NCI-H774 (cell line): ENCODE data around the gene SYNE1.

Experiments used
- DNase-seq: peaks from one replicate; lab custom pipeline; 2025; lab: John Stamatoyannopoulos, UW

Gene SYNE1

DNA sequence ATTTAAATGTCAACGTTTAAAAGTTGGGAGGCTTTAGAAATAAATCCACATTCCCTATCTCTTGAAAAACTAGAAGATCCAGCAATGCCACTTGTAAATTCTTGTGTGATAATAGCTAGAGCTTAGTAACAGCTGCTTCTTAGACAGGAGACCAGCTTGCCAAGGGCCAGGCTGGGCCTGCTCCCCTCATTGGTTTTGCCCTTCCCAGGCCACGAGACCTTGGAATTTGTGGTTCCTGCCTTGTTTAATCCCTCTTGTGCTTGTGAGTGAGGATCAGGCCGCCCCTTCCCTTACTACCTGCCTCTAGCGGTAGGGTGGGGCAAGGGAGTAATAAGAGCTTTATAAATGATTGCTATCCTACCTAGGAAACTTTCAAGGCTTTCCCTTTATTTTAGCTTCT is 363.5 kb downstream of the SYNE1 start:
- no peak for DNase-seq

DNA sequence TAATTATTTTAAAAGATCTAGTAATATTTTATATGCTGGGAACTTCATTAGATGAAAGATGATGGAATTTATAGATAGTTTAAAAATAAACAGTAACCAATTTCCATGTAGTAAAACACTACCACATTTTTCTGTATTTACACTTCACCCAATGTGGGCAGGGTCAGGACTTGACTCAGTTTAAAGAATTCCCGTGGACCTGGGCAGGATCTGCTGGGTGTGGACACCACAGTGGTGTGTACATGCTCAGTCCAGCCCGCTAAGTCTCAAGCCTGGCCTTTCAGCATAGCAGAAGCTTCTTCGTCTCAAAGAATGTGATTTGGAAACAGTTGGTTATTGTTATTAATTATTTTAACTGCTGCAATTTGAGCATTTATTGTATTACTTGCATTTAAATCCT is 364.2 kb downstream of the SYNE1 start:
- no peak for DNase-seq

DNA sequence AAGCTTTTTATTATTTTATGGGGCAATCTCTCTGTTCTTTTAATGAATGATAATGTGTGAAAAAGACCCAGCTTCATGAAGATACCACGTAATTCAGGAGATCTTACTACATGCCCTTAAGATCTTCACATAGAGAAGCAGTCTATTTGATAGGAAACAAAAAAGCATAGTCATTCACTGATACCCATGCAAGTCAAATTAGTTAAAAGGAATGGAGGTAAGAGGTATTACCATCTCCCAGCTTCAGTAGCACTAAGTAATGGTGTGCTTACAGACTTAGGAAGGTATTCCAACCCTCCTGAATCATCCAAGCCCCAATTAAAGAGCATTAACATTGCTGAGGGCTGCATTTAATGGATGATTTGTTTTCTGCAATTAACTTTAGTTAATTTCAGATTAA is 364.7 kb downstream of the SYNE1 start:
- no peak for DNase-seq

DNA sequence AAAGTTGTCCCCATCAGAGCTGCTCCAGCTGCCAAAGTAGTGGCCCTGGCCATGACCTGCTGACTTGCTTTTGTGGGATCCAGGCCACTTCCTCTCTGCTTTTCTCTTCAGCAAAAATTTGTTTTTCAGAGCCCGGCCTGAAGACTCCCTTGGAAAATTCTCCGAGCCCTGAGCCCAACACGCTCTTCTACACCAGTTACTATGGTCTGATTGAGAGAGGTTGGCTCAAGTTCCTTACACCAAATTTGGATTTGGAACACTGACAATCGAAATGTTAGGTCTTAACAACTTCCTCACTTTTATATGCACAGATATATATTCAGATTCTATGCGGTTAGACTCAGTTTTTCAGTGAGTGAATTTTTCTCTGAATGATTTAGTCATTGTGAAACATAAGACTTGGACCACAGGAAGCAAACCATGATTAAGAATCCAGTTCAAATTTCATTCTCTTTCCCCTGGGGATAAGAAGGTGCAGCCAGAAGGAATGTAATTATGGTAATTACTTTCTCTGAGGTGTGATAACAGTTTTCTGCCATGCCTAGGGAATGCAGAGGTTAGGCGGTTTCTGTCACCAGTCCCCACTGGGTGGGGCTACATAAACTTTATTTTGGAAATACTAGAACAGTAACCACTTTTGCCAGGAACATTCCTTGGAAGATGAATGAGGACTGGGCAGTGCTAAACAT is 365.2 kb downstream of the SYNE1 start:
- no peak for DNase-seq

DNA sequence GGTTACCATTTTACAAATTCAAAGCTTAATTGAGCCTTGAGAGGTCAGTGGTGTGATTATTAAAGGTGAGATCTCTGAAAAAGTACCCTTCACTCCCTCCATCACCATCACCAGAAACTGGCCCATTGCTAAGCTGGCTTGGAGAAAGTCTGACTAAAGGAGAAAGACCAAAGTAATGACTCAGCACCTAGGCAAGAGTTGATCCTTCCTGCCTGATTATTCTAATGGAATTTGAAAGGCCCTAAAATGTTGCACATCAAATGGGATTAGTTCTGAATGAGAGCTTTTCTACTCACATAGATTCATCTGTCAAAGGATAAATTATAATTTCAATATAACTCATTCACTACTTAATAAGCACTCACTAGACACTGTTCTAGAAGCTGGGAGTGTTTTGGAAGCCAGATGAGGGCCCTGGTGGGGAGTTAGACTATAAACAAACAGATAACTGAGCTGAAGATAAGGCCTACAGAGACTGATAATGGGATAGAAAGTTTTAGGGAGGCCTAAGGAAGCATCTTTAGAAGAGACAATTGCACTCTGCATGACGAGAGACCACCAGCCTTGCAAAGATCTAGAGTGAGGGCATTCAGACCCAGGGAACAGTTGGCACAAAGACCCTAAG is 366.7 kb downstream of the SYNE1 start:
- no peak for DNase-seq

DNA sequence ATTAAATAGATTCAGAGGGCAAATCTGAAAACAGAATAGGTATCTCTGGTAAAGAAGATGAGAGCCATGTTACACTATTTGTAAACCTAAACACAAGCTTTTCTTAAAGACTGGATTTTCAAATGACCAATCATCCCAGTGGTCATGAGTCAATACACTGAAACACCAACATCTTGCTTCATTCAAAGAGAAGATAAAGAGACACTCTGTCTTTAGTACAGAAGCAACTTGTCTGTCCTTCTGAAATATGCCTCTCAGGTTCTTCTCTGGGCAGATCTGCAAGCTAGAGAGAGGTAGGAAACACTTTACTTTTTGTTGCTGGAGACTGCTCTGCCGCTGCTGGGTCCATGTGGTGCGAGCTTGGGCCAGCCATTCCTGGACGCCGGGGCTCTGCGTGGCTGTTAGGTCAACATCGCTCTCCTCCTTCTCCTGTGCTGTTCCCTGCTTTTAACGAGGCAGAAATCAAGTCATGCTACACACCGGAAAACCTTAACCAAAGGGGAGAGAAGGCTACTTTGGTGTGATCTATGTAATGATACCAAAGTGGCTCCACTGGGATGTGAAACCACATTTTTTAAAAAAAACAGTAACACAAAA is 368.2 kb downstream of the SYNE1 start:
- DNase-seq = no peak

DNA sequence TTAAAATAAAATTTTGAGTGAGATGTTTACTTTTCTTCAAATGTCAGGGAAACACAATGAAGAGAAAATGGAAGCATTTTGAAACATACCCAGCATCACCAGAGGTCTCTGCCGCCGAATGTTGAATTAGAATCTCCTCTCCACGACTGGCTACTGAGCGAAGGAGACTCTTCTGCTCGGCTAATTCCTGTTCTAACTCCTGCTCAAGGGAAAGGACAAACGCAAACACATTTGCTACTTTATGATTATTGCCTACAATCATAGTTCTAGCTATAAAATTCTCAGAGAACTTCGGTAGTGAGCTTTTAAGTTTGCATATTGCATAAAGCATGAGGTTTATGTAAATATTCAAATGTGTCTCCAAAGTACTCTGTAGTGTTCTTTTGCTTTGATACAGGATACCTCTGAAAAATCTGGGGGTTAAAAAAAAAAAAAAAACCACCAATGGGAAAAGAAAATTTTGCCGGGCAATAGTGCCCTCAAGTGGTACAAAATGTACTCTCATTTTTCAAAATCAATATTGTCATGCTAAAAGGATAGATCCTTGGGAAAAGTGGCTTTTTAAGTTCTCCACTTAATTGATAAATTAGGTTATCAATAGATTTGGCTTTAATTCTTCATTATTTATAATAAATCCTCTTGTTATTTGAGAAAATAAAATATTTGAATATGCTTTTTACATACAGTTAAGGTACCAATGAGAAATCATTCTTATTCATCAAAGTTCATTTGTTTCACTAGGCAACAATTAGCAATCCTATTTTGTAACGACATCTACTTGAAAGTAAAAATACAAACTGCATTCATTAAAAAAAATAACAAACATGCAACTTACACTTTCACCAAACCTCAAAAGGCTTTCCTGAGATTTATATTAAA is 369.0 kb downstream of the SYNE1 start:
- peak; percentile 14 for DNase-seq

DNA sequence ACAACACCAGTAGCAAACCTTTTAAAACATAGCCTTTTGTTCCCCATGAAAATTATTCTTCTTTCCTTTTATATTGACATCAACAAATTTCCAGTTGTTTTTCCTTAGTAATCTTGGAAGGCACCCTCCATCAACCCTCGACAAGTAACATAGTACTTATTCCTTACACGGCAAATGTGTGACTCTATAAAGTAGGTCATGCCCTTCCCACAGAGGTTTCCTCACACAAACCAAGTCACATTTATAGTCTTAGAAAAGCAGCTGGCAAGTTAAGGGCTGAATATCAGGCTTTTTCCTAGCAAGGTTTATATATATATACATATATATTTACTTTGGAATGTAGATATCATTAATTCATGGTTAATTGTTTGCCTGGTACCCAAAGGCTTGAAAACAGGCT is 371.5 kb downstream of the SYNE1 start:
- DNase-seq = no peak

DNA sequence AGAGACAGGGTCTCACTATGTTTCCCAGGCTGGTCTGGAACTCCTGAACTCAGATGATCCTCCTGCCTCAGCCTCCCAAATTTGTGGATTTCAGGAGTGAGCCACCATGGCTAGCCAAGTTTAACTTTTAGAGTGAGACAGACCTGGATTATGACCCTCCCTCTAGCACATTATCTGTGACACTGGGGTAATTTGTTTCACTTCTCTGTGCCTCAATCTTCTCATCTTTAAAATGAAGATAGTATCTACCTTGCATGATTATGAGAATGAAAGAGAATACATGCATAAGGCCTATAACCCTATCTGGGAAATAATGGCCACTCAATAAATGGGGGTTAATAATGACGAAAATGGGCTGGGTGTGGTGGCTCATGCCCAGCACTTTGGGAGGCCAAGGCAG is 373.6 kb downstream of the SYNE1 start:
- no peak for DNase-seq

DNA sequence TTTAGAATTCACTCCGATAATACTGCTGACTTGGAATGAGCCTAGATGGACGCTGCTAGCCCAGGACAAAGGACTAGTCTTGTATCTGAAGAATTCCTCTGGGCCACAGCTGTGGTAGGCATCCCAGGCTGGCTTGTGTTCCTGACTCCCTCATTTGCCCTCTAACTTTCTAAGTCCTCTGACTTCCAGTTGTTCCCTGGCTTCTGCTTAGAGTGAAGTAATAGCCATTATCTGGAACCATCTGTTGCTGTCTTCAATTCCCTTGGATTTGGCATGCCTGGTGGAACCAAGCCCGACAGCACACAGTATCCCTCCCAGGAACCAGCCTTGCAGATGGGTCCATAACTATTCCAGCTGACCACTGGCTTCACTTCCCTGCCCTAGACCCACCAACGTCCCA is 376.0 kb downstream of the SYNE1 start:
- no peak for DNase-seq

DNA sequence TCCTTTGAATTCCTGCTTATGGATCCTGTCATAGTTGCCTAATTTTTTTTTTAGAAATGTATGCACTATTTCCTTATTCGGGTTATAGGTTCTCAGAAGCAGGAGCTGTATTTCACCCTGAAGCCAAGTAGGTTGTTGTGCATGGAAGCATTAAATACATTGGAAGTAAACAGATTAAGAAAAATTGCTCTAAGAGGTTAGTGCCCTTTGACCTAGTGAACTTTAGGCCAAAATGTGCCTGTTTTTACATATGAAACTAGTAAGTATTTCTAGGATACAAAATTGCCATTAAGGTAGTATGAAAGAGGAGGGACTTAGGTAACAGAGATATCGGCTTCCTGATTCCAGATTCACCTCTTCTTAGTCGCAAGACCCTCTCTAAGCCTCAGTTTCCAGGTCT is 377.9 kb downstream of the SYNE1 start:
- no peak for DNase-seq

DNA sequence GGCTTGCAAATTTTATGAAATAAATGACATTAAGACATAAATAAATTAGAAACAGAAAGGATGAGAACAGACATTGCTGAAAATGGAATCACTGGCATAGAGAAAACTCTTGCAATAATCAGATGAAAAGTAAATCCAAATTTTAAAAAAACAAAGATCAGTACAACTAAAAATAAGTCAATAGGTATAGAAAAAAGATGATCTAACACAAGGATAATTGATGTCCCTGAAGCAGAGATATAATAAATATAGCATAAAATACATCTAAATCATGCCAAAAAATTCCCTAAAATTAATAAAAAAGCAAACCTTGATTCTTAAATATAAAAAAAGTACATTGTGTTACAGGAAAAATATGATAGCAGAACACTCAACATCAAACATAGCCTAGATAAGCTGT is 379.6 kb downstream of the SYNE1 start:
- DNase-seq = no peak

DNA sequence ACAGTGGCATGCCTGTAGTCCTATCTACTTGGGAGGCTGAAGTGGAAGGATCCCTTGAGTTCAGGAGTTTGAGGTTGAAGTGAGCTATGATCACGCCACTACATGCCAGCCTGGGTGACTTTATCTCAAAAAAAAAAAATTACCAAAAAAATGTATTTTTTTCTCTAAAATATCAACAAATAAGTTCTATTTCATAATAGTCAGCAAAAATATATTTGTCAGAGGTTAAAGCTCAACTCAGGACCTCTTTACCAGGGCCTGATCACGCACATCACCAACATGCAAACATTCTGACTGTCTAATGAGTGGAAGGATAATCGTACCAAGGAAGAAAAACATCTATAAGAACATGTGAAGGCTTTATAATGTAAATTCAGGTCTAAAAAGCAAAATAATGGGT is 387.0 kb downstream of the SYNE1 start:
- DNase-seq = no peak

DNA sequence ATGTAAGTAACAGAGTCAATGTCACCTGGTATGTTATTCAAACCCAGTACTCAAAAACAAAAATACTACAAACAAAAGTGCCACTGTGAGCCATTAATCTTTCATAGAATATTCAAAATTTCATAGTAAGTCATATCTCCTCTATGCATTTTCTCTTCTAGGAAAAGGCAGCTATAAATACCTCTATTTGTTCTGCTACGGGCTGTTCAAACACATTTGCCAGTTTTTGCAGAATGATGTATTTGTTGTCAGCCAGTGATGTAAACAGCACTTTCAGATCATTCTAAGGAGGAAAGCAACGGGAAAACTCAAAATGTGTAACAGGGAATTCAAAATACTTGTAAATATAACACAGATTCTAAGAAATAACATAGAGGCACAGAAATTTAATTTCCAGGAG is 388.2 kb downstream of the SYNE1 start:
- peak; percentile 15 for DNase-seq

DNA sequence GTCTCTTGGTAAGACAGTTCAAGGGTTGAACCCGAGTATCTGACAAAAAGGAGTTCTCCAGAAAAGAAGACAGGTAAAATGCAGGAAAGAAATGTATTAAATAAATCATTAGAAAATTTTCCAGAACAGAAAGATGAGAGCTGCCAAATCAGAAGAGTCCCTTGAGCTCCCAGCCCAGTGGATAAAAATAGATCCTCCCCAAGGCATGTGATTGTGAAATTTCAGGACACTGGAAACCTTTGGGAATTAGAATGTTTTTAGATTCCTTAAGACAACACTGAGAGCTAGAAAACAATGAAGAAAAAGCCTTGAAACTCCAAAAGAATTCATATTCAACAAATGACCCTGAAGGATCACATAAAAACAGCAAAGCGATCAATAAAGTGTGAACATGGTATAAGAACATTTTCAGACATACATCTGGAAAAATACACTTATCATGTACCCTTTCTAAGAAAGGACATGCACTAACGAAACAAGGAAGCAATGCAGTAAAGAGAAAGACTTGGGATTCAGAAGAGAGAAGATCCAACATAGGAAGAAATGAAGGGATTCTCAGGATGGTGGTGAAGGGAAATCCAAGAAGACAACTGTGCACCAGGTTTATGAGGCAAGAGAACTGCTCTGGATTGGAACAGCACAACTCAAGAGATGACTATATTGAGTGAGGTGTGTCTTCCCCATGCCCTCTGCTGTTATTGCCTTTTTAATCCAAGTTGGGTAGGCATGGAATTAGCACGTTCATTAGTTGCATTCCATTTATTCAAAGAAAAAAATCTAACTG is 390.4 kb downstream of the SYNE1 start:
- DNase-seq = no peak

DNA sequence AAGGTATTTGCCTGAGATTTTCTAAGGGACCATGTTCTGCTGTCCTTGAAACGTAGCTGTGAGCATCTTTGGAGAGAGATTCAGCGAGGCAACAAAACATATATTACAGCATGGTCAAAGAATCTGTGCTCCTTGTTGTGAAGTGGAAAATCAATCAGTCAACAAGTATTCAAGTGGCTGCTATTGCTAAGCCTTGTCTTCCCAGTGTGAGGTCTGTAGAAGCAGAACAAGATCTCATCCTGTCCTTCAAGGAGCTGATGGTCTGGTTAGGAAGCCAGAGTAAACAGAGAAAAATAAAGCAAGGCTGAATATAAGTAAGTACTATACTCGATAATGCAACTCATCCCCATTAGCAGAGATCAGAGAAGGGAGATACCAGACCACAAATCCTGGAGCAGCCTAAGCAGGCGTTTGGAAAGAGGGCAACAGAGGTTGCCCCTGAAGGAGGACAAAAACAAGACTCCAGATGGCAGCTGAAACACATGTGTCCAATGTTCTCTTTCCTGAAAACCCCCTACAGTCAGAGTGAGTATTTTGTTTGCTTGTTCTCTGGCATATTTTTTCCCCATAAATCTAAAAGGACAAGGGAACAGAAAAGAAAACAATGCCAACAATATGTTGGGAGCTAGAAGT is 392.0 kb downstream of the SYNE1 start:
- DNase-seq = no peak

DNA sequence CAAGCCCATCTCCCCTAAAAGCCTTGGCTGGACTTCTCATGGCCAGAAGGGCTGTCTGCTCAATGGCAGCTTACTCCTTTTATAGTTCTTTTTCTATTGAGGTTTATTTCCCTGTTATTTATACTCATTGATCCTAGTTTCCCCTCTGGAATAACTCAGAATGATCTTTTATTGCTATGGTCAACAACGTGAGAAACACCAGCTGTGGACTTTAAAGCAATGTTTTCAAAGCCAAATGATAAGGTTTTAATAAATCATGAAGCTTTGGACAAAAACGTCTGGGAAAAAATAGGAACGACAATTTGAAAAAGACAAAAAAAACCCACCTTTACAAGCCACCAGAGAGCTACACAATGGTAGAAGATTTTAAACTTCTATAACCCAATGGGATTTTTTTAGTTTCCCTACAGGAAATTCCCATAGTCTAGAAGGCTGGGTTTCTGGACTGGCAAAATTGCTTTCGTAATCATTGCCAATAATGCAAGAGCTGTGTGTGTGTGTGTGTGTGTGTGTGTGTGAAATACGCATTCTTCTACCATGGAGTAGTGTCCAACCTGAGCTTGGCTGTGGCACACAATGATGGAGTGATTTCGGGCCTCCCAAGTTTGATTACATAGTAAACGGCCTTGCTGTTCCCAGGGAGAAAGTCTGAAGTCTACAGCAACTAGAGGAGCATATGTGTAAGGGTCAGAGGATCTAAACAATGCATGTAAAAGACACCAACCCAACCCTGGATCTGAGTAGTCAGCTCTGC is 396.0 kb downstream of the SYNE1 start:
- DNase-seq = no peak

DNA sequence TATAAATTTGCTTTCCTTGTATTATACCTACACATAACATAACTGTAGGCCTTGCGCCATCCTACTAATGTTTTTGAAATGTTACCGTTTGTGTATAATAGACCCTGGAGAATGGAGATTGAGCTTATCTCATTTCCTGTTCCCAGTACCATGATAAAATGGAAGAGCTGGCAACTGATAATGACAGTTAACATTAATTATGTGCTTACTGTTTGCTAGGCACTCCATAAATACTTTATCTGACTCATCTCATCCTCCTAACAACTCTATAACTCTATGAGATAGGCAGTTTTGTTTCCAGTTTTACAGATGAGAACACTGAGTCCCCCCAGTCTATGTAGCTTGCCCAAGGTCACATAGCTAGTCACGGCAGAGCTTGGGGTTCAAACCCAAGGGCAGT is 396.7 kb downstream of the SYNE1 start:
- DNase-seq = no peak

DNA sequence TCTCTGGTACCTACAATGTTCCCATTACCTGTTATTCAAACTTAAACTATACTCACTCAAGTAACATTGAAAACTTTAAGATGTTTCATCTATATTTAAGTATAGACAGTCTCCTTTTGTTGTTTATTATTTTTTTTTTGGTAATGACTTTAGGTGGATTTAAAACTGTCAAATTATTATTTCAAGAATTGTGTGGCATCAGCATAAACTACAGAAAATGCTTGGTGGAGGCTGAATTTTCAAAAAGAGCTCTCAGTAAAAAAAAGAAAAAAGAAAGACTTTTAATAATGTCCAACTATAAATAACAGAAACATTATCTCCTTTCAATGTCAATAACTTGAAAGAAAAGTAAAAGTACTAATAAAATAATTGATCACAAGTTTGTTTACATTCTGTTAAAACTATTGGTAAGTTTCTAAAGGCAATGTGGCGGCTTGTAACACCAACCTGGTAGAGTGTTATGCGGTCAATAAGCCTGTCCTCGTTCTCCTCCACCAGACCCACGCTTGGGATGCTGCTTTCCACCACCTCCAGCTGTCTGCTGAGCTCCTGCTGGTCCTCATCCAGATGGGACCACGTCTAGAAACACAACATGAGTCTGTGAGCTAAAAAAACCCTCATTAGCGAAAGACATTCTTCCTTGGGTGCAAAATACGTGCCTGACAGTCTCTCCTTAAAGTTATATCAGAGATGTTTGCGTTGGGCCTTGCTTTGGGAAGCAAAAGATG is 400.6 kb downstream of the SYNE1 start:
- DNase-seq = no peak
